Calu3 (cell line): ENCODE results near the gene SLC2A1. TPM values are rescaled to one million over a fixed set of nuclear protein-coding genes. Genes with fewer than 3 reads are reported as not detected.

Experiments used
- BruUV-seq: library from RNA; stranded (reverse); fragments of 400-500 nt; replicated peaks from 2 replicates; lab custom pipeline; 2021; lab: Mats Ljungman, UMichigan
- CTCF ChIA-PET: fragments of 300-600 bp; sonication (Branson Sonifier 250); formaldehyde crosslinking; loops from one replicate; lab custom pipeline; 2022; ENCODE audit warnings: antibody characterized with exemption; lab: Charles Lee
- DNase-seq: peaks from one replicate; pipeline ENCODE4 v3.0.0; 2022
- H3K27ac Mint-ChIP-seq: one replicate; pipeline ENCODE4 v1.8.0; 2022; ENCODE audit warnings: mixed read lengths; ENCODE audit not compliant: unreplicated experiment
- H3K27me3 Mint-ChIP-seq: one replicate; pipeline ENCODE4 v1.8.0; 2022; ENCODE audit warnings: mixed read lengths; ENCODE audit not compliant: unreplicated experiment
- H3K36me3 Mint-ChIP-seq: one replicate; pipeline ENCODE4 v1.8.0; 2022; ENCODE audit warnings: mild to moderate bottlenecking, moderate library complexity, mixed read lengths; ENCODE audit not compliant: insufficient read depth, unreplicated experiment
- H3K4me1 Mint-ChIP-seq: one replicate; pipeline ENCODE4 v1.8.0; 2022; ENCODE audit warnings: mild to moderate bottlenecking, low read depth, mixed read lengths; ENCODE audit not compliant: unreplicated experiment
- H3K4me3 Mint-ChIP-seq: one replicate; pipeline ENCODE4 v1.8.0; 2022; ENCODE audit warnings: mild to moderate bottlenecking, low read depth, moderate library complexity, mixed read lengths; ENCODE audit not compliant: unreplicated experiment
- H3K9me3 Mint-ChIP-seq: one replicate; pipeline ENCODE4 v1.8.0; 2022; ENCODE audit warnings: low read depth, mixed read lengths; ENCODE audit not compliant: unreplicated experiment
- intact Hi-C: fragments of 100-400 bp; cut with micrococcal nuclease; formaldehyde crosslinking; loops from one replicate; pipeline ENCODE4 v1.10.0; 2022; ENCODE audit not compliant: unreplicated experiment
- total RNA-seq: library from RNA; stranded (reverse); gene quantifications from 2 replicates; pipeline ENCODE4 v1.2.3, GENCODE V29; 2022
- TF ChIP-seq, protein P1 (sequence below): fragments of 200-600 bp; IDR thresholded peaks from one replicate; pipeline ENCODE4 v1.8.0; 2022; ENCODE audit warnings: antibody characterized with exemption; ENCODE audit not compliant: unreplicated experiment

The SLC2A1 gene
- total RNA-seq, 1 experiment from 2014 or later, result 183 TPM

DNA sequence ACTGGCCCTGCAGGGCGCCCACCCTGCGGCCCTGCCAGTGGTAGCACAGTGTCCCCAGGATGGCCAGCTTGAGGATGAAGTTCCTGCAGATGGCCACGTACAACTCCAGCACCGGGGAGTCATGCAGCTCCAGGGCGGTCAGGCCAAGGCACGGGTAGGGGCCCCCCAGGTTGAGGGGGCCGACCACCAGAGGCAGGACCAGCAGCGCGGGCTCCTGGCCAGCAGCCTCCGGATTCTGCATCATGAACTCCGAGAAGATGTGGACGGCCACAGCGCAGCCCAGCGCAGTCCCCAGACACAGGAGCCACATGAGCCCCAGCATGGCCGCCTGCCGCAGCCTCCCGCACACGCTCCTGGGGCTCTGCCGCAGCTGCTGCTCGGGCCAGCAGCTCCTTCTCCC lies 71.3 kb downstream of the SLC2A1 start:
- Mint-ChIP-seq H3K27me3 (peaks cover 29% of the 10 kb centered on the region), H3K27ac (no peak overlapping the region), H3K4me1 (no peaks in the 10 kb centered on the region), H3K9me3 (no peaks in the 10 kb centered on the region), H3K4me3 (no peak overlapping the region), H3K36me3 (no peaks in the 10 kb centered on the region)
- intact Hi-C loops, result no loop called here
- no peak for DNase-seq
- CTCF ChIA-PET, result no interaction called here
- BruUV-seq, result no TSS peak
- TF ChIP-seq, protein P1, sequence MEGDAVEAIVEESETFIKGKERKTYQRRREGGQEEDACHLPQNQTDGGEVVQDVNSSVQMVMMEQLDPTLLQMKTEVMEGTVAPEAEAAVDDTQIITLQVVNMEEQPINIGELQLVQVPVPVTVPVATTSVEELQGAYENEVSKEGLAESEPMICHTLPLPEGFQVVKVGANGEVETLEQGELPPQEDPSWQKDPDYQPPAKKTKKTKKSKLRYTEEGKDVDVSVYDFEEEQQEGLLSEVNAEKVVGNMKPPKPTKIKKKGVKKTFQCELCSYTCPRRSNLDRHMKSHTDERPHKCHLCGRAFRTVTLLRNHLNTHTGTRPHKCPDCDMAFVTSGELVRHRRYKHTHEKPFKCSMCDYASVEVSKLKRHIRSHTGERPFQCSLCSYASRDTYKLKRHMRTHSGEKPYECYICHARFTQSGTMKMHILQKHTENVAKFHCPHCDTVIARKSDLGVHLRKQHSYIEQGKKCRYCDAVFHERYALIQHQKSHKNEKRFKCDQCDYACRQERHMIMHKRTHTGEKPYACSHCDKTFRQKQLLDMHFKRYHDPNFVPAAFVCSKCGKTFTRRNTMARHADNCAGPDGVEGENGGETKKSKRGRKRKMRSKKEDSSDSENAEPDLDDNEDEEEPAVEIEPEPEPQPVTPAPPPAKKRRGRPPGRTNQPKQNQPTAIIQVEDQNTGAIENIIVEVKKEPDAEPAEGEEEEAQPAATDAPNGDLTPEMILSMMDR, result no peak

DNA sequence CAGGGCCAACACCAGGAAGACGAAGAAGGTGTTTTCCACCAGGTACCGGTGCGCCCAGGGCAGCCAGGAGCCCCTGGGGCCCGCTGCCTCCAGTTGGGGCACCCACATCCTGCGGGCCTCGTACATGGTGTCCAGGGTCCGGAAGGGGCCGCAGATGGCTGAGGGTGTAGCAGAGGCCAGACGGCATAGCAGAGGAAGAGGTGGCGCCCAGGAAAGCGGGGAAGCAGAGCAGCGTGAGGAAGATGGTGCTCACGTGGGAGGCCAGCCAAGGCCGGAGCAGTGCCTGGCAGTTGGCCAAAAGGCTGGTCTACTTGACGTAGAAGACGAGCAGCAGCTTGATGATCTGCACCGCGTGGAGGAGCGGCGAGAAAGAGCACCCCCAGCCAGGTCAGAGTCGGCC lies 71.9 kb downstream of the SLC2A1 start:
- Mint-ChIP-seq H3K27ac (no peak overlapping the region), H3K27me3 (peaks cover 24% of the 10 kb centered on the region), H3K4me3 (no peak overlapping the region), H3K36me3 (no peaks in the 10 kb centered on the region), H3K9me3 (no peaks in the 10 kb centered on the region), H3K4me1 (no peaks in the 10 kb centered on the region)
- DNase-seq, result no peak
- TF ChIP-seq, protein P1, result no peak
- CTCF ChIA-PET, result no interaction called here
- BruUV-seq, result no TSS peak
- intact Hi-C loops, result no loop called here

DNA sequence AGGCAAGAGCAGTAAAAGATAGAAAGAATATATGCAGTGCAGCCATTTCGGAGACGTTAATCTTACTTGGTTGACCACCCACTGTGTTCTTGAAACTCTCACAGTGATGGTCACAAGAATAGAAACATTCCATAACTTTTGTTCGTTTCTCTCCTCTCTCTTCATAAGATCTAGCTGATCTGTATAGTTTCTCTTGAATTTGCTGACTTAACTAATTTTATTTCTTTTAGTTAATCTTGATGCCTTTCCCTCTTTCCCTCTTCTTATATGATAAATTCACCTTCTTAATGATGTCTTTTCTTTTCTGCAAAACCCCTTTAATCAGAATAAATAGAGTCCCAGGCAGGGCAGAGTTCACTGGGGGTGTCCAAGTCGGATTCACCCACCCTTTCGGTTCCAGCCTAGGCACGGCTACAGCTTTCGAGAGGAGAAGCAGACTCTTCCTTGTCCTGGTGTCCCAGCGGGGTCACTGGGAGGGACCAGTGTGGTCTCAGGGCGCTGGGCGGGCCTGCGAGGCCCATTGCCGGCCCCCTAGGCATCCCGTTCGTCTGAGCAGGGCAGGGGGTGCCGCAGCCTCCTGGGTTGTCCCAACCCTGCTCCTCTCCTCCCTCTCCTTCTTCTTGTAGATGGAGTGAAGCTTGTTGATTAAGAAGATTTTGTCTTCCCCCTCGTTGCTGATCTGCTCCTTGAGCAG lies 72.5 kb downstream of the SLC2A1 start:
- H3K27ac Mint-ChIP-seq, result no peak overlapping the region
- CTCF ChIA-PET, result no interaction called here
- peaks cover 18% of the 10 kb centered on the region for H3K27me3 Mint-ChIP-seq
- TF ChIP-seq, protein P1, result no peak
- DNase-seq, result no peak
- H3K4me1 Mint-ChIP-seq, result no peaks in the 10 kb centered on the region
- H3K9me3 Mint-ChIP-seq, result no peaks in the 10 kb centered on the region
- H3K36me3 Mint-ChIP-seq, result no peaks in the 10 kb centered on the region
- no TSS peak for BruUV-seq
- intact Hi-C loops, result no loop called here
- no peak overlapping the region for H3K4me3 Mint-ChIP-seq

- no peaks in the 10 kb centered on the region for H3K36me3 Mint-ChIP-seq
- no peak overlapping the region for H3K4me3 Mint-ChIP-seq
- DNase-seq, result no peak
- intact Hi-C loops, result no loop called here
- no TSS peak for BruUV-seq
- CTCF ChIA-PET, result no interaction called here
- H3K27ac Mint-ChIP-seq, result no peak overlapping the region
- H3K4me1 Mint-ChIP-seq, result no peaks in the 10 kb centered on the region
- no peaks in the 10 kb centered on the region for H3K9me3 Mint-ChIP-seq
- H3K27me3 Mint-ChIP-seq, result peaks cover 42% of the 10 kb centered on the region
- TF ChIP-seq, protein P1, result no peak
Observed at GRCh38 chr1:42880384-42880783, 78.3 kb downstream of the SLC2A1 start.
